ENCODE results near the gene ITPKB. TPM values are rescaled to one million over a fixed set of nuclear protein-coding genes. Genes with fewer than 3 reads are reported as not detected.

ITPKB gene
- total RNA-seq, 2 experiments from 2014 or later: 30.7 to 30.8 TPM

Other genes starting within 250 kb of the ITPKB start
- not detected for gene STUM, start 190.5 kb downstream of the ITPKB start, total RNA-seq
- gene PSEN2, start 131.3 kb upstream of the ITPKB start, total RNA-seq: 1 to 10 TPM; 3.9 to 4.6 TPM
- gene COQ8A, start 201.0 kb upstream of the ITPKB start, total RNA-seq: 10 to 100 TPM; 27.2 to 28.5 TPM

Measured in activated naive CD8-positive, alpha-beta T cell treated with anti-CD3 and anti-CD28 coated beads for 36 hours (primary cell).